Neuronal stem cell (in vitro differentiated cells): ENCODE measurements around the gene SOS1.
A peak's percentile ranks its signal among the peaks of the same experiment; 100 is the strongest.
"Not testable (repeated sequence)": the region's sequence is repeated elsewhere in the genome, so short reads cannot be mapped to it uniquely, and the experiment has no call there.

Experiments used
- DNase-seq: peaks from one replicate; pipeline ENCODE4 v3.0.0-alpha.2; 2013; ENCODE audit warnings: low spot score
- H2AFZ ChIP-seq: one replicate; pipeline ENCODE4 v1.6.1; 2013; ENCODE audit warnings: mild to moderate bottlenecking, low read length, inconsistent platforms
- H2AK5ac ChIP-seq: 2 replicates; pipeline ENCODE4 v1.6.1; 2013; ENCODE audit warnings: low read depth, mild to moderate bottlenecking, inconsistent platforms, low read length, moderate library complexity, mixed read lengths
- H2BK120ac ChIP-seq: 2 replicates; pipeline ENCODE4 v1.6.1; 2013; ENCODE audit warnings: low read depth, mild to moderate bottlenecking, inconsistent platforms, low read length, moderate library complexity, mixed read lengths
- H2BK12ac ChIP-seq: one replicate; pipeline ENCODE4 v1.6.1; 2013; ENCODE audit warnings: low read length, inconsistent platforms
- H2BK15ac ChIP-seq: 2 replicates; pipeline ENCODE4 v1.6.1; 2013; ENCODE audit warnings: mild to moderate bottlenecking, low read length, inconsistent platforms, mixed read lengths
- H2BK5ac ChIP-seq: one replicate; pipeline ENCODE4 v1.6.1; 2013; ENCODE audit warnings: inconsistent platforms, mild to moderate bottlenecking, low read length, moderate library complexity
- H3K14ac ChIP-seq: one replicate; pipeline ENCODE4 v1.6.1; 2013; ENCODE audit warnings: low read length, inconsistent platforms
- H3K18ac ChIP-seq: 2 replicates; pipeline ENCODE4 v1.6.1; 2013; ENCODE audit warnings: low read length, inconsistent platforms
- H3K23ac ChIP-seq: 2 replicates; pipeline ENCODE4 v1.6.1; 2013; ENCODE audit warnings: low read depth, mild to moderate bottlenecking, mixed read lengths, low read length, inconsistent platforms; ENCODE audit not compliant: poor library complexity
- H3K27ac ChIP-seq: replicated peaks from 3 replicates; pipeline ENCODE4 v1.5.1; 2013; ENCODE audit warnings: low read length, inconsistent platforms
- H3K27me3 ChIP-seq, 3 experiments: 2 replicates each; pipeline ENCODE4 v1.6.1; 2013; ENCODE audit warnings: low read length in 3 of 3, mild to moderate bottlenecking in 2 of 3, inconsistent platforms in 1 of 3, low read depth in 1 of 3, mixed read lengths in 1 of 3, moderate library complexity in 1 of 3; ENCODE audit not compliant: control insufficient read depth in 3 of 3, insufficient read depth in 3 of 3
- H3K36me3 ChIP-seq, 2 donors: replicated peaks in 1 of 2; 2 replicates each; pipeline ENCODE4 v1.6.1; 2013; ENCODE audit warnings: low read length in 2 of 2; ENCODE audit not compliant: control insufficient read depth in 2 of 2, insufficient read depth in 2 of 2
- H3K4ac ChIP-seq: 2 replicates; pipeline ENCODE4 v1.6.1; 2013; ENCODE audit warnings: inconsistent platforms, mild to moderate bottlenecking, low read length, moderate library complexity
- H3K4me1 ChIP-seq, 2 donors: 1 replicate in 1 of 2; 2 replicates in 1 of 2; pipeline ENCODE4 v1.6.1; 2013; ENCODE audit warnings: low read length in 2 of 2, low read depth in 1 of 2; ENCODE audit not compliant: control insufficient read depth in 2 of 2, insufficient read depth in 1 of 2
- H3K4me2 ChIP-seq: one replicate; pipeline ENCODE4 v1.6.1; 2013; ENCODE audit warnings: mild to moderate bottlenecking, low read length, inconsistent platforms; ENCODE audit not compliant: insufficient read depth, poor library complexity, severe bottlenecking
- H3K4me3 ChIP-seq, 2 donors: 2 replicates each; pipeline ENCODE4 v1.5.1; 2013; ENCODE audit warnings: low read length in 2 of 2, mild to moderate bottlenecking in 2 of 2, inconsistent platforms in 1 of 2, moderate library complexity in 1 of 2
- H3K79me1 ChIP-seq: one replicate; pipeline ENCODE4 v1.6.1; 2013; ENCODE audit warnings: low read depth, mild to moderate bottlenecking, inconsistent platforms, low read length, moderate library complexity
- H3K9ac ChIP-seq: one replicate; pipeline ENCODE4 v1.6.1; 2013; ENCODE audit warnings: mild to moderate bottlenecking, low read depth, low read length, inconsistent platforms; ENCODE audit not compliant: poor library complexity
- H3K9me3 ChIP-seq, 2 donors: replicated peaks in 1 of 2; 2 replicates each; pipeline versions ENCODE3 to v1.6.1; 2013; ENCODE audit warnings: low read length in 2 of 2, mild to moderate bottlenecking in 2 of 2, inconsistent platforms in 1 of 2, low read depth in 1 of 2, mixed read lengths in 1 of 2, moderate library complexity in 1 of 2; ENCODE audit not compliant: control insufficient read depth in 2 of 2, insufficient read depth in 1 of 2
- H4K8ac ChIP-seq: one replicate; pipeline ENCODE4 v1.6.1; 2013; ENCODE audit warnings: low read depth, mild to moderate bottlenecking, inconsistent platforms, low read length, moderate library complexity
- H4K91ac ChIP-seq: one replicate; pipeline ENCODE4 v1.6.1; 2013; ENCODE audit warnings: low read length, low read depth, mild to moderate bottlenecking, inconsistent platforms; ENCODE audit not compliant: poor library complexity
- WGBS, 2 donors: extraction: QIAGEN DNeasy Blood & Tissue Kit; methylation state at CpG; one replicate each; pipeline ENCODE4 v1.1.7; 2013; ENCODE audit warnings: missing lambda C conversion rate in 2 of 2, mixed read lengths in 1 of 2; ENCODE audit not compliant: insufficient read length in 2 of 2, insufficient replicate concordance in 1 of 2; ENCODE audit errors: extremely low coverage in 2 of 2; 5-methylcytosine and 5-hydroxymethylcytosine counted together

Gene SOS1

GRCh38 chr2:39142904-39143605 is 22.2 kb upstream of the SOS1 start:
- no peak overlapping the region for H3K23ac ChIP-seq
- no peaks in the 10 kb centered on the region for H3K9me3 ChIP-seq
- no peak overlapping the region for H2BK120ac ChIP-seq
- no peak overlapping the region for H2BK15ac ChIP-seq
- H2AK5ac ChIP-seq: no peak overlapping the region
- H2BK5ac ChIP-seq: no peak overlapping the region
- H3K4me1 ChIP-seq: no peaks in the 10 kb centered on the region
- no peak overlapping the region for H3K18ac ChIP-seq
- H3K9ac ChIP-seq: no peak overlapping the region
- H3K4ac ChIP-seq: no peak overlapping the region
- no peak overlapping the region for H3K4me3 ChIP-seq
- H3K27me3 ChIP-seq: no peaks in the 10 kb centered on the region
- H3K4me2 ChIP-seq: no peak overlapping the region
- H3K27ac ChIP-seq: no peak overlapping the region
- peak overlapping the region; percentile 51 for H2AFZ ChIP-seq
- H3K36me3 ChIP-seq: no peaks in the 10 kb centered on the region
- H4K91ac ChIP-seq: no peak overlapping the region
- WGBS, 2 donors: no CpG with 5 or more reads among the region's 3 CpGs
- DNase-seq: no peak
- no peak overlapping the region for H3K14ac ChIP-seq
- no peaks in the 10 kb centered on the region for H3K79me1 ChIP-seq
- H2BK12ac ChIP-seq: no peak overlapping the region
- H4K8ac ChIP-seq: no peak overlapping the region

- Histone ChIP-seq H3K18ac (no peak overlapping the region), H3K4me2 (no peak overlapping the region), H2BK5ac (no peak overlapping the region), H3K27ac (no peak overlapping the region), H3K36me3 (no peaks in the 10 kb centered on the region), H3K27me3 (no peaks in the 10 kb centered on the region), H2AK5ac (no peak overlapping the region), H3K4ac (no peak overlapping the region), H2AFZ (no peak overlapping the region), H3K9me3 (no peaks in the 10 kb centered on the region), H4K8ac (no peak overlapping the region), H3K79me1 (no peaks in the 10 kb centered on the region), H3K23ac (no peak overlapping the region), H3K9ac (no peak overlapping the region), H3K14ac (no peak overlapping the region), H2BK120ac (no peak overlapping the region), H2BK15ac (no peak overlapping the region), H4K91ac (no peak overlapping the region), H3K4me3 (no peak overlapping the region), H3K4me1 (no peaks in the 10 kb centered on the region), H2BK12ac (no peak overlapping the region)
- no CpG with 5 or more reads among the region's 8 CpGs for WGBS, 2 donors
- DNase-seq: no peak
These were observed 20.8 kb upstream of the SOS1 start for GRCh38 chr2:39141334-39142271.

GRCh38 chr2:39140948-39141333 is 20.1 kb upstream of the SOS1 start:
- not testable (repeated sequence) for H3K36me3 ChIP-seq, H2BK12ac ChIP-seq, H3K9ac ChIP-seq, H3K27me3 ChIP-seq, H4K8ac ChIP-seq, H4K91ac ChIP-seq, H2BK15ac ChIP-seq, H2AFZ ChIP-seq, H3K23ac ChIP-seq, H2BK120ac ChIP-seq, H3K14ac ChIP-seq, H3K4me3 ChIP-seq, H2BK5ac ChIP-seq, H3K4me1 ChIP-seq, H3K18ac ChIP-seq, H3K9me3 ChIP-seq, H3K4me2 ChIP-seq, H3K79me1 ChIP-seq, H3K27ac ChIP-seq, H2AK5ac ChIP-seq, H3K4ac ChIP-seq, DNase-seq
- WGBS, 2 donors: no CpG with 5 or more reads among the region's 7 CpGs

GRCh38 chr2:39140322-39140847 is 19.5 kb upstream of the SOS1 start:
- Histone ChIP-seq H3K4me3 (no peak overlapping the region), H4K8ac (no peak overlapping the region), H3K4me2 (no peak overlapping the region), H2AK5ac (no peak overlapping the region), H3K27me3 (no peaks in the 10 kb centered on the region), H3K14ac (no peak overlapping the region), H3K9me3 (no peaks in the 10 kb centered on the region), H3K4me1 (no peaks in the 10 kb centered on the region), H3K18ac (no peak overlapping the region), H3K79me1 (no peaks in the 10 kb centered on the region), H3K4ac (no peak overlapping the region), H3K23ac (no peak overlapping the region), H2AFZ (no peak overlapping the region), H2BK5ac (no peak overlapping the region), H3K9ac (no peak overlapping the region), H2BK15ac (no peak overlapping the region), H2BK12ac (no peak overlapping the region), H2BK120ac (no peak overlapping the region), H4K91ac (no peak overlapping the region), H3K36me3 (no peaks in the 10 kb centered on the region), H3K27ac (no peak overlapping the region)
- no CpG with 5 or more reads among the region's 3 CpGs for WGBS, 2 donors
- DNase-seq: no peak
